ENCODE measurements around the gene CIC. TPM values are rescaled to one million over a fixed set of nuclear protein-coding genes. Genes with fewer than 3 reads are reported as not detected.
A peak's percentile ranks its signal among the peaks of the same experiment; 100 is the strongest.

The CIC gene
- total RNA-seq, 1 experiment from 2014 or later, result 54.0 TPM

DNA sequence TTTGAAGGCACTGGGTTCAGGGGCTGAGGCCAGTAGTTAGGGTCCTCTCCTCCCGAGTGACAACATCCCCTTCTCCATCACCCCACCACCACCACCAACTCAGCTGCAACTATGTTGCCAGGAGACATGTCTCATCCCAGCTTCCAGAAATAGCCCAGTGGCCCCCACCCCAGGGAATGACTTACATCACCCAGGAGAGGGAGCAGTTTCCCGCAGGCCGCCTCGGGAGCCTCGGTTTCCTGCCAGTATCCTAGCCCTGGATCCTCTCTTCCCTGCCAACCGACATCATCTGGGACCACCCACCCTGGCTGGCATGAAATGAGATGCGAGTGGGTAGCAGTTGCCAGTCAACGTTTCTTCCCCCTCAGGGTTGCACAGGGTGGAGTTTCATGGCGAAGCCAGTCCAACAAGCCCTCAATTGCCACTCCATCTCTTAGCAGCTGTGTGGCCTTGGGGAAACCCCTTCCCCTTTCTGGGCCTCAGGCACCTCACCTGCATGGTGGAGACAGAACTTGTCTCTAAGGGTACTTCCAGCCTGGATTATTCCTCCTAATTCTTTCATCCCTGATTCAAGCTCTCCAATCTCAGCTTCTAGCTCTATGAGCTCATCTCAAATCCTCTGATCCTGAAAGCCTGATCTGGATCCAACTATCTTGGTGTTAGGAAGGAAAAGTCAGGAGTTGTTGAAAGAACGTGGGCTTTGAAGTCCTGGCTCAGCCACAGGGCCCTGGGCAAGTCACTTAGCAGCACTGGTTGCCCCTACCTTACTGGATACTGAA is 22.7 kb upstream of the CIC start:
- no peak overlapping the region for H3K23ac ChIP-seq (ENCODE audit: insufficient read length, low read depth, low read length)
- TF ChIP-seq, protein P1, sequence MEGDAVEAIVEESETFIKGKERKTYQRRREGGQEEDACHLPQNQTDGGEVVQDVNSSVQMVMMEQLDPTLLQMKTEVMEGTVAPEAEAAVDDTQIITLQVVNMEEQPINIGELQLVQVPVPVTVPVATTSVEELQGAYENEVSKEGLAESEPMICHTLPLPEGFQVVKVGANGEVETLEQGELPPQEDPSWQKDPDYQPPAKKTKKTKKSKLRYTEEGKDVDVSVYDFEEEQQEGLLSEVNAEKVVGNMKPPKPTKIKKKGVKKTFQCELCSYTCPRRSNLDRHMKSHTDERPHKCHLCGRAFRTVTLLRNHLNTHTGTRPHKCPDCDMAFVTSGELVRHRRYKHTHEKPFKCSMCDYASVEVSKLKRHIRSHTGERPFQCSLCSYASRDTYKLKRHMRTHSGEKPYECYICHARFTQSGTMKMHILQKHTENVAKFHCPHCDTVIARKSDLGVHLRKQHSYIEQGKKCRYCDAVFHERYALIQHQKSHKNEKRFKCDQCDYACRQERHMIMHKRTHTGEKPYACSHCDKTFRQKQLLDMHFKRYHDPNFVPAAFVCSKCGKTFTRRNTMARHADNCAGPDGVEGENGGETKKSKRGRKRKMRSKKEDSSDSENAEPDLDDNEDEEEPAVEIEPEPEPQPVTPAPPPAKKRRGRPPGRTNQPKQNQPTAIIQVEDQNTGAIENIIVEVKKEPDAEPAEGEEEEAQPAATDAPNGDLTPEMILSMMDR (conservative IDR thresholded peaks at IDR 0.05), result peak; percentile 71
- no peak overlapping the region for H3K56ac ChIP-seq (ENCODE audit: insufficient read length, low read depth, low read length)
- H3K79me2 ChIP-seq (ENCODE audit: insufficient read depth, low read length), result no peaks in the 10 kb centered on the region; the same call in 1 of the 2 replicates
- peaks cover 4% of the 10 kb centered on the region for H3K23me2 ChIP-seq (ENCODE audit: insufficient read length, low read depth, low read length, poor library complexity, severe bottlenecking)
- Mint-ChIP-seq H3K36me3 (ENCODE audit: insufficient read depth in 1 of 3, low read depth in 3 of 3) (peaks cover 3 to 20% (median 15%) of the 10 kb centered on the region in 3 experiments; a peak in 6 of 7 replicates), H3K4me3 (no peak overlapping the region), H3K27me3 (ENCODE audit: low read depth) (no peaks in the 10 kb centered on the region; the same call in 1 of the 2 replicates), H3K9me3 (no peaks in the 10 kb centered on the region), H3K27ac (peak overlapping the region; percentile 32 to 68 (median 48); a peak in 2 of 7 replicates), H3K4me1 (peaks cover 28 to 41% of the 10 kb centered on the region in 2 experiments)
- no peaks in the 10 kb centered on the region for H3K9me3 ChIP-seq (ENCODE audit: control insufficient read depth, low read depth, low read length)
- no peak overlapping the region for H3K4ac ChIP-seq (ENCODE audit: low read depth, low read length)
- peak; percentile 74 for DNase-seq
- H4K20me1 ChIP-seq (ENCODE audit: control insufficient read depth, insufficient read depth, insufficient read length), result no peaks in the 10 kb centered on the region
- H2BK15ac ChIP-seq (ENCODE audit: low read depth, low read length), result no peak overlapping the region
- H3K27me3 ChIP-seq (ENCODE audit: insufficient read depth, low read length), result no peaks in the 10 kb centered on the region
- no peak overlapping the region for H3K27ac ChIP-seq (ENCODE audit: insufficient read length, low read depth, low read length)
- no peaks in the 10 kb centered on the region for H3K79me1 ChIP-seq (ENCODE audit: insufficient read depth, low read depth, low read length, poor library complexity, severe bottlenecking)
- H3K18ac ChIP-seq (ENCODE audit: insufficient read length, low read depth, low read length), result no peak overlapping the region
- no peak overlapping the region for H4K91ac ChIP-seq (ENCODE audit: insufficient read length, low read depth, low read length)
- H2AK5ac ChIP-seq (ENCODE audit: insufficient read length, low read length), result no peak overlapping the region
- H3T11ph ChIP-seq (ENCODE audit: low read length), result no peak overlapping the region
- H3K9ac ChIP-seq (ENCODE audit: extremely low read depth, insufficient read length, low read length), result no peak overlapping the region
- no peak overlapping the region for H4K5ac ChIP-seq (ENCODE audit: insufficient read length, low read depth, low read length)
- H2AFZ ChIP-seq (ENCODE audit: low read length), result no peak overlapping the region
- H4K8ac ChIP-seq (replicated peaks; ENCODE audit: insufficient read length, low read depth, low read length), result no peak overlapping the region
- no peak overlapping the region for H2BK12ac ChIP-seq (ENCODE audit: insufficient read length, low read depth, low read length)
- no peak overlapping the region for H2BK20ac ChIP-seq (ENCODE audit: low read depth, low read length, poor library complexity, severe bottlenecking)
- no peak overlapping the region for H2BK120ac ChIP-seq (ENCODE audit: low read depth, low read length, poor library complexity, severe bottlenecking)
- no peak overlapping the region for H3K4me2 ChIP-seq (ENCODE audit: insufficient read depth, insufficient read length, low read length)
- no CpG with 5 or more reads among the region's 10 CpGs for WGBS (ENCODE audit: extremely low coverage, insufficient read length, low lambda C conversion rate)
- no peaks in the 10 kb centered on the region; the same call in 1 of the 2 replicates for H3K4me1 ChIP-seq (ENCODE audit: insufficient read depth, low read length)
- no peak overlapping the region for H3K14ac ChIP-seq (ENCODE audit: insufficient read depth, low read length)
- no peak overlapping the region for H2BK5ac ChIP-seq (ENCODE audit: insufficient read length, low read length)
